Body of pancreas (tissue), 4 donors: ENCODE data around the gene ABCC12. TPM values are rescaled to one million over a fixed set of nuclear protein-coding genes. Genes with fewer than 3 reads are reported as not detected.

ENCODE experiments used
- ATAC-seq: fragments of 150-250 bp; one replicate; pipeline ENCODE4 v1.9.1; 2016
- DNase-seq, 4 donors: peaks; one replicate each; pipeline ENCODE4 v3.0.0-alpha.2; 2019
- H3K27ac ChIP-seq, 4 donors: fragments of 200-600 bp; sonication (generic); 1 replicate in 3 of 4; 2 replicates in 1 of 4; pipeline versions ENCODE4 v1.5.1 to v1.6.1; 2016 to 2019; ENCODE audit warnings: mild to moderate bottlenecking in 1 of 4, mixed read lengths in 1 of 4, moderate library complexity in 1 of 4
- H3K27me3 ChIP-seq, 2 donors: fragments of 200-600 bp; sonication (generic); one replicate each; pipeline ENCODE4 v1.6.0; 2016; ENCODE audit warnings: mild to moderate bottlenecking in 1 of 2
- H3K36me3 ChIP-seq, 2 donors: fragments of 200-600 bp; sonication (generic); replicated peaks in 1 of 2; 2 replicates each; pipeline ENCODE4 v1.5.1; 2016; ENCODE audit warnings: low read depth in 2 of 2; ENCODE audit not compliant: insufficient read depth in 1 of 2
- H3K4me1 ChIP-seq: fragments of 200-600 bp; sonication (generic); one replicate; pipeline ENCODE4 v1.6.0; 2016
- H3K4me3 ChIP-seq, 2 donors: fragments of 200-600 bp; sonication (generic); 1 replicate in 1 of 2; 2 replicates in 1 of 2; pipeline ENCODE4 v1.5.1; 2016 to 2019
- H3K9me3 ChIP-seq, 3 donors: fragments of 200-600 bp; sonication (generic); 1 replicate in 2 of 3; 2 replicates in 1 of 3; pipeline ENCODE4 v1.5.1; 2016
- CTCF ChIP-seq, 7 experiments: fragments of 450-650 bp in 4 of 7; fragments of 200-600 bp in 3 of 7; sonication (generic) in 3 of 7; IDR thresholded peaks; one replicate each; pipeline ENCODE4 v1.5.1; 2016 to 2019; ENCODE audit warnings: antibody characterized with exemption in 7 of 7
- POLR2A ChIP-seq, 3 donors: fragments of 450-650 bp; IDR thresholded peaks; one replicate each; pipeline ENCODE4 v1.6.1; 2016; ENCODE audit warnings: antibody characterized with exemption in 3 of 3, mild to moderate bottlenecking in 2 of 3
- WGBS, 2 donors: methylation state at CpG; one replicate each; pipeline ENCODE4 v1.1.5; 2017; 5-methylcytosine and 5-hydroxymethylcytosine counted together
- intact Hi-C: fragments of 100-400 bp; cut with DNase I; formaldehyde crosslinking; loops from one replicate; pipeline ENCODE4 v1.15.1; 2023
- total RNA-seq, 2 donors: library from RNA; depleted of rRNA; stranded (reverse); fragments of >200 nt; gene quantifications; one replicate each; pipeline ENCODE4 v1.1.0, GENCODE V29; 2016

The ABCC12 gene
- total RNA-seq, 2 donors from 2014 or later: not detected

GRCh38 chr16:48165961-48166578, 10.3 kb upstream of the ABCC12 start:
- ATAC-seq: no peak
- intact Hi-C loops: loop anchor here (10.0 kb wide), 2 partner anchors 1021 to 1121 kb away; partner anchors contain the start of gene NETO2
- Histone ChIP-seq H3K9me3 (no peaks in the 10 kb centered on the region), H3K4me1 (peaks cover 9% of the 10 kb centered on the region), H3K4me3 (no peak overlapping the region), H3K27me3 (no peaks in the 10 kb centered on the region), H3K27ac (no peak overlapping the region), H3K36me3 (no peaks in the 10 kb centered on the region)
- WGBS, 2 donors: 78 to 83% methylated on average over 4 of the region's 4 CpGs
- no peak for DNase-seq
- TF ChIP-seq CTCF (IDR thresholded peaks at IDR 0.05): no peak

- no peaks in the 10 kb centered on the region for H3K36me3 ChIP-seq
- no peaks in the 10 kb centered on the region for H3K9me3 ChIP-seq
- intact Hi-C loops: loop anchor here (10.0 kb wide), 2 partner anchors 1020 to 1120 kb away; partner anchors contain the start of gene NETO2
- peak; percentile 70 to 74 (median 74) for DNase-seq
- 12 to 18% methylated on average over 13 to 16 of the region's 16 CpGs for WGBS, 2 donors
- no peak overlapping the region for H3K4me3 ChIP-seq
- peaks cover 9% of the 10 kb centered on the region for H3K4me1 ChIP-seq
- no peaks in the 10 kb centered on the region for H3K27me3 ChIP-seq
- peak; percentile 88 for ATAC-seq
- H3K27ac ChIP-seq: no peak overlapping the region
- peak; percentile 68 to 87 (median 82) for TF ChIP-seq CTCF (IDR thresholded peaks at IDR 0.05)
- no peak for TF ChIP-seq POLR2A (IDR thresholded peaks at IDR 0.05)
Observed at GRCh38 chr16:48164907-48165715, 9.3 kb upstream of the ABCC12 start.

- no peaks in the 10 kb centered on the region for H3K36me3 ChIP-seq
- H3K27me3 ChIP-seq: no peaks in the 10 kb centered on the region
- no peak overlapping the region for H3K4me3 ChIP-seq
- H3K27ac ChIP-seq: no peak overlapping the region
- intact Hi-C loops: loop anchor here (10.0 kb wide), 2 partner anchors 1018 to 1118 kb away; partner anchors contain the start of gene NETO2
- ATAC-seq (no peak), DNase-seq (no peak)
- H3K9me3 ChIP-seq: no peaks in the 10 kb centered on the region
- H3K4me1 ChIP-seq: peaks cover 9% of the 10 kb centered on the region
- TF ChIP-seq POLR2A (IDR thresholded peaks at IDR 0.05): no peak
- TF ChIP-seq CTCF (IDR thresholded peaks at IDR 0.05): no peak
- WGBS, 2 donors: 63 to 82% methylated on average over 7 to 9 of the region's 9 CpGs
Observed at GRCh38 chr16:48162839-48163410, 7.1 kb upstream of the ABCC12 start.

GRCh38 chr16:48161906-48162305, 6.1 kb upstream of the ABCC12 start:
- no peak for ATAC-seq
- no peak for TF ChIP-seq CTCF (IDR thresholded peaks at IDR 0.05)
- TF ChIP-seq POLR2A (IDR thresholded peaks at IDR 0.05): no peak
- H3K4me3 ChIP-seq: no peak overlapping the region
- no peak overlapping the region for H3K27ac ChIP-seq
- H3K9me3 ChIP-seq: no peaks in the 10 kb centered on the region
- H3K4me1 ChIP-seq: peaks cover 9% of the 10 kb centered on the region
- H3K27me3 ChIP-seq: no peaks in the 10 kb centered on the region
- 58 to 60% methylated on average over 4 of the region's 4 CpGs for WGBS, 2 donors
- H3K36me3 ChIP-seq: no peaks in the 10 kb centered on the region
- no peak for DNase-seq
- intact Hi-C loops: loop anchor here (10.0 kb wide), 2 partner anchors 1017 to 1117 kb away; partner anchors contain the start of gene NETO2
